IMR-90 (cell line): ENCODE measurements around the gene VWCE. TPM values are rescaled to one million over a fixed set of nuclear protein-coding genes. Genes with fewer than 3 reads are reported as not detected.

Experiments used
- ATAC-seq: fragments of 200-7000 bp; cut with Tn5 transposase; 2 replicates; pipeline ENCODE4 v1.9.1; 2020; ENCODE audit warnings: low read depth, mild to moderate bottlenecking, moderate library complexity
- BruUV-seq: library from RNA; stranded (reverse); fragments of 400-500 nt; replicated peaks from 2 replicates; lab custom pipeline; 2021; lab: Mats Ljungman, UMichigan
- CTCF ChIA-PET: fragments of 300-600 bp; formaldehyde crosslinking; extraction: SDS; loops from one replicate; lab custom pipeline; 2021; ENCODE audit warnings: antibody characterized with exemption; lab: Yijun Ruan, JAX
- POLR2A ChIA-PET: fragments of 300-600 bp; sonication (Branson Sonifier 250); formaldehyde crosslinking; loops from one replicate; lab custom pipeline; 2022; ENCODE audit warnings: antibody characterized with exemption; ENCODE audit not compliant: unreplicated experiment; lab: Charles Lee
- DNase-seq: peaks from one replicate; pipeline ENCODE4 v3.0.0; 2013
- H2AFZ ChIP-seq: replicated peaks from 2 replicates; pipeline ENCODE3; 2013; ENCODE audit warnings: low read length, mild to moderate bottlenecking; ENCODE audit not compliant: poor library complexity
- H2AK5ac ChIP-seq: 2 replicates; pipeline ENCODE4 v1.6.1; 2013; ENCODE audit warnings: low read depth, low read length, inconsistent platforms
- H2AK9ac ChIP-seq: replicated peaks from 2 replicates; pipeline ENCODE3; 2013; ENCODE audit warnings: mild to moderate bottlenecking, low read depth, low read length, moderate library complexity; ENCODE audit not compliant: poor library complexity
- H2BK120ac ChIP-seq: 2 replicates; pipeline ENCODE4 v1.6.1; 2013; ENCODE audit warnings: low read depth, low read length, inconsistent platforms
- H2BK15ac ChIP-seq: 3 replicates; pipeline ENCODE4 v1.6.1; 2013; ENCODE audit warnings: low read depth, low read length, inconsistent platforms
- H2BK20ac ChIP-seq: 2 replicates; pipeline ENCODE4 v1.6.1; 2013; ENCODE audit warnings: low read depth, mild to moderate bottlenecking, inconsistent platforms, low read length, moderate library complexity
- H2BK5ac ChIP-seq: 2 replicates; pipeline ENCODE4 v1.6.1; 2013; ENCODE audit warnings: mild to moderate bottlenecking, low read depth, low read length, inconsistent platforms; ENCODE audit not compliant: poor library complexity, severe bottlenecking
- H3K14ac ChIP-seq: replicated peaks from 2 replicates; pipeline ENCODE4 v1.6.1; 2013; ENCODE audit warnings: low read depth, low read length, inconsistent platforms
- H3K18ac ChIP-seq: 2 replicates; pipeline ENCODE4 v1.6.1; 2013; ENCODE audit warnings: low read depth, low read length, control low read depth
- H3K23ac ChIP-seq: 2 replicates; pipeline ENCODE4 v1.6.1; 2013; ENCODE audit warnings: low read depth, low read length, inconsistent platforms
- H3K27ac ChIP-seq: 2 replicates; pipeline ENCODE4 v1.5.1; 2013; ENCODE audit warnings: mild to moderate bottlenecking, control low read depth, low read length; ENCODE audit not compliant: insufficient read depth
- H3K27me3 ChIP-seq: 2 replicates; pipeline ENCODE4 v1.6.1; 2013; ENCODE audit warnings: low read length; ENCODE audit not compliant: control insufficient read depth, insufficient read depth
- H3K36me3 ChIP-seq: 2 replicates; pipeline ENCODE4 v1.6.1; 2013; ENCODE audit warnings: low read length, mixed read lengths; ENCODE audit not compliant: control insufficient read depth, insufficient read depth
- H3K4ac ChIP-seq: 2 replicates; pipeline ENCODE4 v1.6.1; 2013; ENCODE audit warnings: low read depth, low read length, inconsistent platforms
- H3K4me1 ChIP-seq: 2 replicates; pipeline ENCODE4 v1.6.1; 2013; ENCODE audit warnings: low read length, mixed read lengths; ENCODE audit not compliant: control insufficient read depth, insufficient read depth
- H3K4me2 ChIP-seq: 2 replicates; pipeline ENCODE4 v1.6.1; 2013; ENCODE audit warnings: low read depth, mild to moderate bottlenecking, control low read depth, low read length, moderate library complexity
- H3K4me3 ChIP-seq: 2 replicates; pipeline ENCODE4 v1.5.1; 2013; ENCODE audit warnings: low read depth, mild to moderate bottlenecking, control low read depth, low read length, moderate library complexity; ENCODE audit not compliant: insufficient read depth
- H3K56ac ChIP-seq: 2 replicates; pipeline ENCODE4 v1.6.1; 2013; ENCODE audit warnings: low read length, inconsistent platforms; ENCODE audit not compliant: insufficient read depth; ENCODE audit errors: extremely low read depth
- H3K79me1 ChIP-seq, 2 experiments: 2 replicates each; pipeline ENCODE4 v1.6.1; 2013; ENCODE audit warnings: low read length in 2 of 2, inconsistent platforms in 1 of 2, low read depth in 1 of 2
- H3K9ac ChIP-seq: 2 replicates; pipeline ENCODE4 v1.6.1; 2013; ENCODE audit warnings: low read depth, low read length, control low read depth
- H3K9me1 ChIP-seq: 2 replicates; pipeline ENCODE4 v1.6.1; 2013; ENCODE audit warnings: low read length, inconsistent platforms; ENCODE audit not compliant: insufficient read depth
- H3K9me3 ChIP-seq: 2 replicates; pipeline ENCODE4 v1.6.1; 2013; ENCODE audit warnings: low read length; ENCODE audit not compliant: control insufficient read depth, insufficient read depth
- H4K20me1 ChIP-seq: 2 replicates; pipeline ENCODE4 v1.6.1; 2013; ENCODE audit warnings: low read length, inconsistent platforms; ENCODE audit not compliant: insufficient read depth
- H4K5ac ChIP-seq: 2 replicates; pipeline ENCODE4 v1.6.1; 2013; ENCODE audit warnings: mild to moderate bottlenecking, low read depth, low read length, control low read depth
- H4K8ac ChIP-seq, 2 experiments: 2 replicates each; pipeline ENCODE4 v1.6.1; 2013; ENCODE audit warnings: low read depth in 2 of 2, low read length in 2 of 2, control low read depth in 1 of 2, inconsistent platforms in 1 of 2
- H4K91ac ChIP-seq: 2 replicates; pipeline ENCODE4 v1.6.1; 2013; ENCODE audit warnings: low read depth, low read length, inconsistent platforms; ENCODE audit not compliant: insufficient read depth
- BHLHE40 ChIP-seq: fragments of 150-350 bp; IDR thresholded peaks from 2 replicates; pipeline ENCODE4 v1.6.1; 2016; ENCODE audit warnings: mild to moderate bottlenecking, low read depth, low read length
- CEBPB ChIP-seq: IDR thresholded peaks from 2 replicates; pipeline ENCODE4 v1.6.1; 2012; ENCODE audit warnings: low read depth, low read length, improper control_type of control experiment
- CHD1 ChIP-seq: IDR thresholded peaks from 2 replicates; pipeline ENCODE4 v1.6.1; 2012; ENCODE audit warnings: low read depth, low read length, improper control_type of control experiment
- CTCF ChIP-seq: conservative IDR thresholded peaks from 2 replicates; pipeline ENCODE4 v1.5.1; 2012; ENCODE audit warnings: mild to moderate bottlenecking, low read depth, low read length, improper control_type of control experiment
- ELK1 ChIP-seq: fragments of 150-350 bp; IDR thresholded peaks from 2 replicates; pipeline ENCODE4 v1.6.1; 2016; ENCODE audit warnings: low read depth, mild to moderate bottlenecking, low read length, moderate library complexity, borderline replicate concordance
- FOS ChIP-seq: fragments of 150-350 bp; IDR thresholded peaks from 2 replicates; pipeline ENCODE4 v1.6.1; 2016; ENCODE audit warnings: low read depth, low read length
- MAFK ChIP-seq: IDR thresholded peaks from 2 replicates; pipeline ENCODE4 v1.6.1; 2012; ENCODE audit warnings: low read depth, low read length, improper control_type of control experiment
- MAZ ChIP-seq: IDR thresholded peaks from 2 replicates; pipeline ENCODE4 v1.6.1; 2012; ENCODE audit warnings: low read depth, mild to moderate bottlenecking, low read length, improper control_type of control experiment, moderate library complexity, borderline replicate concordance
- MXI1 ChIP-seq: IDR thresholded peaks from 2 replicates; pipeline ENCODE4 v1.6.1; 2012; ENCODE audit warnings: low read depth, mild to moderate bottlenecking, low read length, moderate library complexity, borderline replicate concordance
- NFE2L2 ChIP-seq: fragments of 150-350 bp; IDR thresholded peaks from 2 replicates; pipeline ENCODE4 v1.6.1; 2016; ENCODE audit warnings: low read depth, mild to moderate bottlenecking, low read length
- WGBS, 2 experiments: methylation state at CpG; one replicate each; pipeline versions ENCODE4 v1.1.5 to v1.1.7; 2013; ENCODE audit warnings: missing lambda C conversion rate in 2 of 2; ENCODE audit not compliant: insufficient read length in 1 of 2; ENCODE audit errors: extremely low coverage in 2 of 2; 5-methylcytosine and 5-hydroxymethylcytosine counted together
- dilution Hi-C: fragments of 300-500 bp; cut with HindIII; formaldehyde crosslinking; loops from one replicate; pipeline ENCODE4 v1.14.3; 2018; ENCODE audit warnings: low sequenced_read_pairs; ENCODE audit not compliant: unreplicated experiment
- in situ Hi-C: fragments of 300-500 bp; cut with MboI; formaldehyde crosslinking; loops from 3 replicates; pipeline ENCODE4 v1.14.3; 2019; ENCODE audit warnings: low sequenced_read_pairs, inconsistent platforms, mixed read lengths
- intact Hi-C: fragments of 100-400 bp; cut with micrococcal nuclease; formaldehyde crosslinking; loops from 2 replicates; pipeline ENCODE4 v1.10.0; 2022
- polyA plus RNA-seq, 3 experiments: library from polyadenylated mRNA; depleted of rRNA; stranded (reverse); fragments of >200 nt; gene quantifications; 2 replicates each; pipeline ENCODE4 v1.2.3, GENCODE V29; 2012; ENCODE audit warnings: low replicate concordance in 1 of 3
- total RNA-seq: library from RNA; depleted of rRNA; stranded (reverse); fragments of >200 nt; gene quantifications from 2 replicates; pipeline ENCODE4 v1.2.3, GENCODE V29; 2012
- TF ChIP-seq, protein P1 (sequence below): fragments of 150-350 bp; IDR thresholded peaks from 2 replicates; pipeline ENCODE4 v1.6.1; 2017; ENCODE audit warnings: mild to moderate bottlenecking, antibody characterized with exemption, low read length, low read depth

The VWCE gene
- total and polyA plus RNA-seq, 2 of the 4 experiments (the other 2 are of a cell fraction) = under 0.01 to 1.1 TPM

DNA sequence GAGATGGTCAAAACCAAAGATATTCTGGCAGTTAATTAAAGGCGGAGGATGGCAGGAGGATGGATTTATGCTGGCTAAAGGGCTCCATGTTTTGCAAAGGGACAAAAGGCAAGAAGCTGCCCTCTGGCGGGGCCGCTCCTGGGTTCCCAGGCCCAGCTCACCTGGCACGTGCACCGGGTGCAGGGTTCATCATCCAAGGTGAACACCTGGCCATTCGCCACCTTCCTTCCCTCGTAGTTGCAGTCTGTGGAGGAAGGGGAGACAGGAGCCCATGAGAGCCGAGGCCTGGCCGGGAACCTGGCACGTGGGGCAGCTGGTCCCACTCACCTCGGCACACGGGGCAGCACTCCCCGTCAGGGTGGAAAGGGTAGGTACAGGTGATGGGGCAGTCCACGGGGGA lies 30.3 kb downstream of the VWCE start:
- DNase-seq (no peak), ATAC-seq (no peak)
- Histone ChIP-seq H2BK20ac (no peak overlapping the region), H4K20me1 (no peaks in the 10 kb centered on the region), H2BK5ac (no peak overlapping the region), H3K56ac (no peak overlapping the region), H3K27ac (no peak overlapping the region), H3K9me3 (no peaks in the 10 kb centered on the region), H4K91ac (no peak overlapping the region), H3K23ac (no peak overlapping the region), H2AFZ (no peak overlapping the region), H3K9me1 (no peaks in the 10 kb centered on the region; the same call in 1 of the 2 replicates), H2BK15ac (no peak overlapping the region), H3K79me1 (no peaks in the 10 kb centered on the region), H2AK9ac (no peak overlapping the region), H3K4me2 (no peak overlapping the region), H4K8ac (no peak overlapping the region), H3K4me3 (no peak overlapping the region), H3K4ac (no peak overlapping the region), H3K27me3 (no peaks in the 10 kb centered on the region), H3K4me1 (no peaks in the 10 kb centered on the region), H2AK5ac (no peak overlapping the region), H2BK120ac (no peak overlapping the region), H3K18ac (no peak overlapping the region), H3K36me3 (no peaks in the 10 kb centered on the region), H4K5ac (no peak overlapping the region), H3K9ac (no peak overlapping the region), H3K14ac (no peak overlapping the region)
- POLR2A ChIA-PET = no interaction called here
- no peak for TF ChIP-seq BHLHE40
- TF ChIP-seq, protein P1, sequence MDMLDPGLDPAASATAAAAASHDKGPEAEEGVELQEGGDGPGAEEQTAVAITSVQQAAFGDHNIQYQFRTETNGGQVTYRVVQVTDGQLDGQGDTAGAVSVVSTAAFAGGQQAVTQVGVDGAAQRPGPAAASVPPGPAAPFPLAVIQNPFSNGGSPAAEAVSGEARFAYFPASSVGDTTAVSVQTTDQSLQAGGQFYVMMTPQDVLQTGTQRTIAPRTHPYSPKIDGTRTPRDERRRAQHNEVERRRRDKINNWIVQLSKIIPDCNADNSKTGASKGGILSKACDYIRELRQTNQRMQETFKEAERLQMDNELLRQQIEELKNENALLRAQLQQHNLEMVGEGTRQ = no peak
- TF ChIP-seq NFE2L2 = no peak
- no peak for TF ChIP-seq CEBPB
- TF ChIP-seq CHD1 = no peak
- TF ChIP-seq CTCF = no peak
- no peak for TF ChIP-seq MXI1
- no peak for TF ChIP-seq ELK1
- no peak for TF ChIP-seq MAZ
- TF ChIP-seq FOS = no peak
- TF ChIP-seq MAFK = no peak
- intact Hi-C loops = no loop called here
- dilution Hi-C loops = no loop called here
- in situ Hi-C loops = no loop called here
- WGBS, 2 experiments = 100% methylated on average over 1 of the region's 14 CpGs; no CpG with 5 or more reads in 1 of the 2 experiments
- CTCF ChIA-PET = no interaction called here
- no TSS peak for BruUV-seq
